ENCODE data around the gene PTPRN2. TPM values are rescaled to one million over a fixed set of nuclear protein-coding genes. Genes with fewer than 3 reads are reported as not detected.

The PTPRN2 gene
- total RNA-seq, 1 experiment from 2014 or later, result not detected

GRCh38 chr7:157610671-157611295, 976.8 kb downstream of the PTPRN2 start:
- no peak overlapping the region for H3K4me2 ChIP-seq
- H3K27ac ChIP-seq, result no peak overlapping the region
- H3K4me1 ChIP-seq (replicated peaks; ENCODE audit: insufficient read depth), result no peaks in the 10 kb centered on the region
- no peak for TF ChIP-seq EZH2 (IDR thresholded peaks at IDR 0.05; ENCODE audit: low read depth)
- TF ChIP-seq, protein P1, sequence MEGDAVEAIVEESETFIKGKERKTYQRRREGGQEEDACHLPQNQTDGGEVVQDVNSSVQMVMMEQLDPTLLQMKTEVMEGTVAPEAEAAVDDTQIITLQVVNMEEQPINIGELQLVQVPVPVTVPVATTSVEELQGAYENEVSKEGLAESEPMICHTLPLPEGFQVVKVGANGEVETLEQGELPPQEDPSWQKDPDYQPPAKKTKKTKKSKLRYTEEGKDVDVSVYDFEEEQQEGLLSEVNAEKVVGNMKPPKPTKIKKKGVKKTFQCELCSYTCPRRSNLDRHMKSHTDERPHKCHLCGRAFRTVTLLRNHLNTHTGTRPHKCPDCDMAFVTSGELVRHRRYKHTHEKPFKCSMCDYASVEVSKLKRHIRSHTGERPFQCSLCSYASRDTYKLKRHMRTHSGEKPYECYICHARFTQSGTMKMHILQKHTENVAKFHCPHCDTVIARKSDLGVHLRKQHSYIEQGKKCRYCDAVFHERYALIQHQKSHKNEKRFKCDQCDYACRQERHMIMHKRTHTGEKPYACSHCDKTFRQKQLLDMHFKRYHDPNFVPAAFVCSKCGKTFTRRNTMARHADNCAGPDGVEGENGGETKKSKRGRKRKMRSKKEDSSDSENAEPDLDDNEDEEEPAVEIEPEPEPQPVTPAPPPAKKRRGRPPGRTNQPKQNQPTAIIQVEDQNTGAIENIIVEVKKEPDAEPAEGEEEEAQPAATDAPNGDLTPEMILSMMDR (conservative IDR thresholded peaks at IDR 0.05), result no peak
- POLR2A ChIA-PET (ENCODE audit: unreplicated experiment), result no interaction called here
- H4K20me1 ChIP-seq (ENCODE audit: insufficient read depth), result 0 out of 2 replicates have a peak, but pooled peaks cover 2% of the 10 kb centered on the region
- H3K27me3 ChIP-seq (ENCODE audit: insufficient read depth, low read depth), result peaks cover 96% of the 10 kb centered on the region
- no peaks in the 10 kb centered on the region for H3K36me3 ChIP-seq (ENCODE audit: low read depth)
- CTCF ChIA-PET, result no interaction called here
- intact Hi-C loops (cut with micrococcal nuclease; ENCODE audit: unreplicated experiment), result no loop called here
- no peaks in the 10 kb centered on the region for H3K9me3 ChIP-seq (ENCODE audit: insufficient read depth, low read depth)
- H3K9me2 ChIP-seq (ENCODE audit: insufficient read depth), result no peaks in the 10 kb centered on the region
- BruUV-seq (replicated peaks), result no TSS peak
- H3K79me2 ChIP-seq (ENCODE audit: low read depth), result no peaks in the 10 kb centered on the region
- no peak overlapping the region for H2AFZ ChIP-seq
- no peak for DNase-seq
- H3F3A ChIP-seq (ENCODE audit: insufficient read depth, low read depth), result no peaks in the 10 kb centered on the region
- H3K4me3 ChIP-seq, result no peak overlapping the region

- H3K27me3 ChIP-seq (ENCODE audit: insufficient read depth, low read depth), result peaks cover 96% of the 10 kb centered on the region
- no peak for TF ChIP-seq EZH2 (IDR thresholded peaks at IDR 0.05; ENCODE audit: low read depth)
- TF ChIP-seq, protein P1 (conservative IDR thresholded peaks at IDR 0.05), result no peak
- no peak overlapping the region for H3K4me3 ChIP-seq
- no peak overlapping the region for H3K27ac ChIP-seq
- no peaks in the 10 kb centered on the region for H3K4me1 ChIP-seq (replicated peaks; ENCODE audit: insufficient read depth)
- intact Hi-C loops (cut with micrococcal nuclease; ENCODE audit: unreplicated experiment), result no loop called here
- no peaks in the 10 kb centered on the region for H3F3A ChIP-seq (ENCODE audit: insufficient read depth, low read depth)
- H3K9me3 ChIP-seq (ENCODE audit: insufficient read depth, low read depth), result no peaks in the 10 kb centered on the region
- no TSS peak for BruUV-seq (replicated peaks)
- CTCF ChIA-PET, result no interaction called here
- POLR2A ChIA-PET (ENCODE audit: unreplicated experiment), result no interaction called here
- H3K9me2 ChIP-seq (ENCODE audit: insufficient read depth), result no peaks in the 10 kb centered on the region
- no peaks in the 10 kb centered on the region for H3K36me3 ChIP-seq (ENCODE audit: low read depth)
- no peaks in the 10 kb centered on the region for H3K79me2 ChIP-seq (ENCODE audit: low read depth)
- no peak overlapping the region for H3K4me2 ChIP-seq
- H4K20me1 ChIP-seq (ENCODE audit: insufficient read depth), result 0 out of 2 replicates have a peak, but pooled peaks cover 2% of the 10 kb centered on the region
- DNase-seq, result no peak
- no peak overlapping the region for H2AFZ ChIP-seq
Observed at GRCh38 chr7:157609932-157610640, 977.5 kb downstream of the PTPRN2 start.

DNA sequence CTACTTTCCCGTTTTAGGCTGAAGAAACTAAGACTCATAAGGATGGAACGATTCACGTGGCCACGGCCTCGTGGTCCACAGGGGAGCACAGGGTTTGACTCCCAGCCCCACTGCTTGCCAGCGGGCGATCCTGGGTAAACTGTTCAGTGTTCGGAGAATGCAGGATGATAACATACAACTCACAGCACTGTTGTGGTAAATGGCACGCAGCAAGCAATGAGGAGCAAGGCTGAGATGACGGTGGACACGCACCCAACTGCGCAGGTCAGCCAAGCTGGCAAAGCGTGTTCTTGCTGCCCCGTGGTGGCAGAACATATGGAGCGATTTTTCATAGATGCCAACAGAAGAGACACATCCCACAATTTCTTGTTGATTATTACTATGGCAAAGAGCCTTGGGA, 978.1 kb downstream of the PTPRN2 start:
- no peaks in the 10 kb centered on the region for H3F3A ChIP-seq (ENCODE audit: insufficient read depth, low read depth)
- no TSS peak for BruUV-seq (replicated peaks)
- no peak overlapping the region for H3K4me2 ChIP-seq
- H3K27ac ChIP-seq, result no peak overlapping the region
- no peak overlapping the region for H3K4me3 ChIP-seq
- TF ChIP-seq EZH2 (IDR thresholded peaks at IDR 0.05; ENCODE audit: low read depth), result no peak
- H2AFZ ChIP-seq, result no peak overlapping the region
- ChIA-PET CTCF (no interaction called here), POLR2A (ENCODE audit: unreplicated experiment) (no interaction called here)
- no peaks in the 10 kb centered on the region for H3K36me3 ChIP-seq (ENCODE audit: low read depth)
- no peak for DNase-seq
- intact Hi-C loops (cut with micrococcal nuclease; ENCODE audit: unreplicated experiment), result no loop called here
- H4K20me1 ChIP-seq (ENCODE audit: insufficient read depth), result 0 out of 2 replicates have a peak, but pooled peaks cover 2% of the 10 kb centered on the region
- no peaks in the 10 kb centered on the region for H3K9me3 ChIP-seq (ENCODE audit: insufficient read depth, low read depth)
- no peaks in the 10 kb centered on the region for H3K79me2 ChIP-seq (ENCODE audit: low read depth)
- no peaks in the 10 kb centered on the region for H3K4me1 ChIP-seq (replicated peaks; ENCODE audit: insufficient read depth)
- no peaks in the 10 kb centered on the region for H3K9me2 ChIP-seq (ENCODE audit: insufficient read depth)
- H3K27me3 ChIP-seq (ENCODE audit: insufficient read depth, low read depth), result peaks cover 96% of the 10 kb centered on the region

All from PC-9 (cell line).